Omental fat pad (tissue), 4 donors: ENCODE data around the gene RNLS. TPM values are rescaled to one million over a fixed set of nuclear protein-coding genes. Genes with fewer than 3 reads are reported as not detected.

Source experiments
- ATAC-seq: fragments of 150-250 bp; one replicate; pipeline ENCODE4 v1.9.1; 2016; ENCODE audit warnings: mild to moderate bottlenecking, moderate library complexity; ENCODE audit not compliant: low FRiP score
- DNase-seq: peaks from one replicate; pipeline ENCODE4 v3.0.0-alpha.2; 2019; ENCODE audit warnings: low spot score
- CTCF ChIP-seq, 3 donors: fragments of 450-650 bp; IDR thresholded peaks; one replicate each; pipeline ENCODE4 v1.5.1; 2016 to 2017; ENCODE audit warnings: antibody characterized with exemption in 3 of 3, mild to moderate bottlenecking in 3 of 3, moderate library complexity in 2 of 3
- total RNA-seq, 4 donors: library from RNA; depleted of rRNA; stranded (reverse); fragments of >200 nt; gene quantifications; one replicate each; pipeline ENCODE4 v1.1.0, GENCODE V29; 2016

Gene RNLS
- total RNA-seq, 4 donors from 2014 or later = 13.3 to 24.7 (median 18.3) TPM

GRCh38 chr10:88428976-88429375 lies 154.1 kb downstream of the RNLS start:
- no peak for TF ChIP-seq CTCF (IDR thresholded peaks at IDR 0.05)
- ATAC-seq = no peak
- no peak for DNase-seq

- no peak for TF ChIP-seq CTCF (IDR thresholded peaks at IDR 0.05)
- ATAC-seq = no peak
- DNase-seq = no peak
Measured at GRCh38 chr10:88428442-88428841, 154.7 kb downstream of the RNLS start.

GRCh38 chr10:88427024-88427423 lies 156.1 kb downstream of the RNLS start:
- no peak for ATAC-seq
- TF ChIP-seq CTCF (IDR thresholded peaks at IDR 0.05) = no peak
- no peak for DNase-seq

GRCh38 chr10:88424881-88425280 lies 158.2 kb downstream of the RNLS start:
- ATAC-seq (no peak), DNase-seq (no peak)
- TF ChIP-seq CTCF (IDR thresholded peaks at IDR 0.05) = no peak

GRCh38 chr10:88423732-88424131 lies 159.4 kb downstream of the RNLS start:
- no peak for DNase-seq
- no peak for TF ChIP-seq CTCF (IDR thresholded peaks at IDR 0.05)
- ATAC-seq = no peak

- TF ChIP-seq CTCF (IDR thresholded peaks at IDR 0.05) = no peak
- no peak for ATAC-seq
Measured at GRCh38 chr10:88421590-88421989, 161.5 kb downstream of the RNLS start.

GRCh38 chr10:88418871-88419270 lies 164.2 kb downstream of the RNLS start:
- no peak for TF ChIP-seq CTCF (IDR thresholded peaks at IDR 0.05)
- no peak for ATAC-seq
- no peak for DNase-seq

More at GRCh38 chr10:88421590-88421989, 161.5 kb downstream of the RNLS start:
- no peak for DNase-seq
